IMR-90 (cell line): ENCODE data around the gene KLHL9. TPM values are rescaled to one million over a fixed set of nuclear protein-coding genes. Genes with fewer than 3 reads are reported as not detected.

ENCODE experiments used
- ATAC-seq: fragments of 200-7000 bp; cut with Tn5 transposase; 2 replicates; pipeline ENCODE4 v1.9.1; 2020; ENCODE audit warnings: low read depth, mild to moderate bottlenecking, moderate library complexity
- BruUV-seq: library from RNA; stranded (reverse); fragments of 400-500 nt; replicated peaks from 2 replicates; lab custom pipeline; 2021; lab: Mats Ljungman, UMichigan
- CTCF ChIA-PET: fragments of 300-600 bp; formaldehyde crosslinking; extraction: SDS; loops from one replicate; lab custom pipeline; 2021; ENCODE audit warnings: antibody characterized with exemption; lab: Yijun Ruan, JAX
- POLR2A ChIA-PET: fragments of 300-600 bp; sonication (Branson Sonifier 250); formaldehyde crosslinking; loops from one replicate; lab custom pipeline; 2022; ENCODE audit warnings: antibody characterized with exemption; ENCODE audit not compliant: unreplicated experiment; lab: Charles Lee
- DNase-seq: peaks from one replicate; pipeline ENCODE4 v3.0.0; 2013
- H2AFZ ChIP-seq: replicated peaks from 2 replicates; pipeline ENCODE3; 2013; ENCODE audit warnings: low read length, mild to moderate bottlenecking; ENCODE audit not compliant: poor library complexity
- H2AK5ac ChIP-seq: 2 replicates; pipeline ENCODE4 v1.6.1; 2013; ENCODE audit warnings: low read depth, low read length, inconsistent platforms
- H2AK9ac ChIP-seq: replicated peaks from 2 replicates; pipeline ENCODE3; 2013; ENCODE audit warnings: mild to moderate bottlenecking, low read depth, low read length, moderate library complexity; ENCODE audit not compliant: poor library complexity
- H2BK120ac ChIP-seq: 2 replicates; pipeline ENCODE4 v1.6.1; 2013; ENCODE audit warnings: low read depth, low read length, inconsistent platforms
- H2BK15ac ChIP-seq: 3 replicates; pipeline ENCODE4 v1.6.1; 2013; ENCODE audit warnings: low read depth, low read length, inconsistent platforms
- H2BK20ac ChIP-seq: 2 replicates; pipeline ENCODE4 v1.6.1; 2013; ENCODE audit warnings: low read depth, mild to moderate bottlenecking, inconsistent platforms, low read length, moderate library complexity
- H2BK5ac ChIP-seq: 2 replicates; pipeline ENCODE4 v1.6.1; 2013; ENCODE audit warnings: mild to moderate bottlenecking, low read depth, low read length, inconsistent platforms; ENCODE audit not compliant: poor library complexity, severe bottlenecking
- H3K14ac ChIP-seq: replicated peaks from 2 replicates; pipeline ENCODE4 v1.6.1; 2013; ENCODE audit warnings: low read depth, low read length, inconsistent platforms
- H3K18ac ChIP-seq: 2 replicates; pipeline ENCODE4 v1.6.1; 2013; ENCODE audit warnings: low read depth, low read length, control low read depth
- H3K23ac ChIP-seq: 2 replicates; pipeline ENCODE4 v1.6.1; 2013; ENCODE audit warnings: low read depth, low read length, inconsistent platforms
- H3K27ac ChIP-seq: 2 replicates; pipeline ENCODE4 v1.5.1; 2013; ENCODE audit warnings: mild to moderate bottlenecking, control low read depth, low read length; ENCODE audit not compliant: insufficient read depth
- H3K27me3 ChIP-seq: 2 replicates; pipeline ENCODE4 v1.6.1; 2013; ENCODE audit warnings: low read length; ENCODE audit not compliant: control insufficient read depth, insufficient read depth
- H3K36me3 ChIP-seq: 2 replicates; pipeline ENCODE4 v1.6.1; 2013; ENCODE audit warnings: low read length, mixed read lengths; ENCODE audit not compliant: control insufficient read depth, insufficient read depth
- H3K4ac ChIP-seq: 2 replicates; pipeline ENCODE4 v1.6.1; 2013; ENCODE audit warnings: low read depth, low read length, inconsistent platforms
- H3K4me1 ChIP-seq: 2 replicates; pipeline ENCODE4 v1.6.1; 2013; ENCODE audit warnings: low read length, mixed read lengths; ENCODE audit not compliant: control insufficient read depth, insufficient read depth
- H3K4me2 ChIP-seq: 2 replicates; pipeline ENCODE4 v1.6.1; 2013; ENCODE audit warnings: low read depth, mild to moderate bottlenecking, control low read depth, low read length, moderate library complexity
- H3K4me3 ChIP-seq: 2 replicates; pipeline ENCODE4 v1.5.1; 2013; ENCODE audit warnings: low read depth, mild to moderate bottlenecking, control low read depth, low read length, moderate library complexity; ENCODE audit not compliant: insufficient read depth
- H3K56ac ChIP-seq: 2 replicates; pipeline ENCODE4 v1.6.1; 2013; ENCODE audit warnings: low read length, inconsistent platforms; ENCODE audit not compliant: insufficient read depth; ENCODE audit errors: extremely low read depth
- H3K79me1 ChIP-seq, 2 experiments: 2 replicates each; pipeline ENCODE4 v1.6.1; 2013; ENCODE audit warnings: low read length in 2 of 2, inconsistent platforms in 1 of 2, low read depth in 1 of 2
- H3K9ac ChIP-seq: 2 replicates; pipeline ENCODE4 v1.6.1; 2013; ENCODE audit warnings: low read depth, low read length, control low read depth
- H3K9me1 ChIP-seq: 2 replicates; pipeline ENCODE4 v1.6.1; 2013; ENCODE audit warnings: low read length, inconsistent platforms; ENCODE audit not compliant: insufficient read depth
- H3K9me3 ChIP-seq: 2 replicates; pipeline ENCODE4 v1.6.1; 2013; ENCODE audit warnings: low read length; ENCODE audit not compliant: control insufficient read depth, insufficient read depth
- H4K20me1 ChIP-seq: 2 replicates; pipeline ENCODE4 v1.6.1; 2013; ENCODE audit warnings: low read length, inconsistent platforms; ENCODE audit not compliant: insufficient read depth
- H4K5ac ChIP-seq: 2 replicates; pipeline ENCODE4 v1.6.1; 2013; ENCODE audit warnings: mild to moderate bottlenecking, low read depth, low read length, control low read depth
- H4K8ac ChIP-seq, 2 experiments: 2 replicates each; pipeline ENCODE4 v1.6.1; 2013; ENCODE audit warnings: low read depth in 2 of 2, low read length in 2 of 2, control low read depth in 1 of 2, inconsistent platforms in 1 of 2
- H4K91ac ChIP-seq: 2 replicates; pipeline ENCODE4 v1.6.1; 2013; ENCODE audit warnings: low read depth, low read length, inconsistent platforms; ENCODE audit not compliant: insufficient read depth
- MXI1 ChIP-seq: IDR thresholded peaks from 2 replicates; pipeline ENCODE4 v1.6.1; 2012; ENCODE audit warnings: low read depth, mild to moderate bottlenecking, low read length, moderate library complexity, borderline replicate concordance
- POLR2A ChIP-seq: IDR thresholded peaks from 2 replicates; pipeline ENCODE4 v1.6.1; 2012; ENCODE audit warnings: mild to moderate bottlenecking, low read depth, low read length
- SMC3 ChIP-seq: fragments of 150-350 bp; IDR thresholded peaks from 2 replicates; pipeline ENCODE4 v1.6.1; 2016; ENCODE audit warnings: low read depth, mild to moderate bottlenecking, antibody characterized with exemption, low read length, moderate library complexity
- USF2 ChIP-seq: fragments of 150-350 bp; IDR thresholded peaks from 2 replicates; pipeline ENCODE4 v1.6.1; 2017; ENCODE audit warnings: mild to moderate bottlenecking, antibody characterized with exemption, low read length, low read depth
- WGBS, 2 experiments: methylation state at CpG; one replicate each; pipeline versions ENCODE4 v1.1.5 to v1.1.7; 2013; ENCODE audit warnings: missing lambda C conversion rate in 2 of 2; ENCODE audit not compliant: insufficient read length in 1 of 2; ENCODE audit errors: extremely low coverage in 2 of 2; 5-methylcytosine and 5-hydroxymethylcytosine counted together
- dilution Hi-C: fragments of 300-500 bp; cut with HindIII; formaldehyde crosslinking; loops from one replicate; pipeline ENCODE4 v1.14.3; 2018; ENCODE audit warnings: low sequenced_read_pairs; ENCODE audit not compliant: unreplicated experiment
- in situ Hi-C: fragments of 300-500 bp; cut with MboI; formaldehyde crosslinking; loops from 3 replicates; pipeline ENCODE4 v1.14.3; 2019; ENCODE audit warnings: low sequenced_read_pairs, inconsistent platforms, mixed read lengths
- intact Hi-C: fragments of 100-400 bp; cut with micrococcal nuclease; formaldehyde crosslinking; loops from 2 replicates; pipeline ENCODE4 v1.10.0; 2022
- polyA plus RNA-seq, 3 experiments: library from polyadenylated mRNA; depleted of rRNA; stranded (reverse); fragments of >200 nt; gene quantifications; 2 replicates each; pipeline ENCODE4 v1.2.3, GENCODE V29; 2012; ENCODE audit warnings: low replicate concordance in 1 of 3
- total RNA-seq: library from RNA; depleted of rRNA; stranded (reverse); fragments of >200 nt; gene quantifications from 2 replicates; pipeline ENCODE4 v1.2.3, GENCODE V29; 2012

KLHL9 gene
- total and polyA plus RNA-seq, 2 of the 4 experiments (the other 2 are of a cell fraction): 12.9 to 46.4 TPM

GRCh38 chr9:21362287-21362686, 27.1 kb upstream of the KLHL9 start:
- Histone ChIP-seq H4K8ac (no peak overlapping the region), H3K14ac (no peak overlapping the region), H2BK20ac (no peak overlapping the region), H3K27me3 (peaks cover 12% of the 10 kb centered on the region), H3K27ac (no peak overlapping the region), H3K79me1 (no peaks in the 10 kb centered on the region), H2AFZ (no peak overlapping the region), H3K23ac (no peak overlapping the region), H4K20me1 (no peaks in the 10 kb centered on the region), H3K56ac (no peak overlapping the region), H2BK15ac (no peak overlapping the region), H3K4me1 (no peaks in the 10 kb centered on the region), H4K91ac (no peak overlapping the region), H3K18ac (no peak overlapping the region), H3K4me2 (no peak overlapping the region), H3K4me3 (no peak overlapping the region), H3K36me3 (no peaks in the 10 kb centered on the region), H2BK120ac (no peak overlapping the region), H3K9ac (no peak overlapping the region), H3K9me3 (no peaks in the 10 kb centered on the region), H3K9me1 (no peaks in the 10 kb centered on the region), H4K5ac (no peak overlapping the region), H2AK5ac (no peak overlapping the region), H2BK5ac (no peak overlapping the region), H2AK9ac (no peak overlapping the region), H3K4ac (no peak overlapping the region)
- POLR2A ChIA-PET: no interaction called here
- ATAC-seq: no peak
- WGBS, 2 experiments: no CpG with 5 or more reads among the region's 8 CpGs
- TF ChIP-seq POLR2A (no peak), SMC3 (no peak), MXI1 (no peak), USF2 (no peak)
- DNase-seq: no peak
- dilution Hi-C loops: no loop called here
- CTCF ChIA-PET: no interaction called here
- in situ Hi-C loops: no loop called here
- intact Hi-C loops: no loop called here
- no TSS peak for BruUV-seq
